GM19438 (cell line): ENCODE data around the gene SCMH1.

Experiments used
- ATAC-seq: cut with Tn5 transposase; IDR thresholded peaks from one replicate; pipeline ENCODE4 v1.9.1; 2021; ENCODE audit warnings: low read depth; ENCODE audit not compliant: unreplicated experiment

SCMH1 gene

GRCh38 chr1:41241749-41242341 lies at the start of gene SCMH1:
TSS of gene SCMH1 (minus strand) at chr1:41242306. CDS start at chr1:41186133, 56,173 bp downstream.
- peak; percentile 40 for ATAC-seq

- no peak for ATAC-seq
These were observed 49.1 kb upstream of the SCMH1 start for GRCh38 chr1:41291195-41291594.

GRCh38 chr1:41289196-41289595 lies 47.1 kb upstream of the SCMH1 start:
- ATAC-seq = no peak

DNA sequence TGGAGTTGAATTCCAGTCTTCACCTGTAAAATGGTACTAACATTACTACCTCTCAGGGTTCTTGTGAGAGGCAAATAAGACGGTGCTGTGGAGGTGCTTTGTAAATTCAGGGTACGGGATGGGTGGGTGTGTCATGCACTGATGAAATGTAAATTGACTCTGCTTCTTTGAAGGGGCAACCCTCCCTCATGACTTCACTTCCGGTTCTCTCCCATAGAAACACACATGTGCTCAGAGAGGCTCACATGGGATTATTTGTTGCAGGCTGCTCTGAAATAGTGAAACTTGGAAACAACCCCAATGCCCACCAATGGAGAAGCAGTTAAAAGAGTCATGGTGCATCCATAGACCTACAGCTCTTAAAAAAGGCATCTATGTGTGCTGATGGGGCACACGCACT lies 44.9 kb upstream of the SCMH1 start:
- ATAC-seq = no peak

DNA sequence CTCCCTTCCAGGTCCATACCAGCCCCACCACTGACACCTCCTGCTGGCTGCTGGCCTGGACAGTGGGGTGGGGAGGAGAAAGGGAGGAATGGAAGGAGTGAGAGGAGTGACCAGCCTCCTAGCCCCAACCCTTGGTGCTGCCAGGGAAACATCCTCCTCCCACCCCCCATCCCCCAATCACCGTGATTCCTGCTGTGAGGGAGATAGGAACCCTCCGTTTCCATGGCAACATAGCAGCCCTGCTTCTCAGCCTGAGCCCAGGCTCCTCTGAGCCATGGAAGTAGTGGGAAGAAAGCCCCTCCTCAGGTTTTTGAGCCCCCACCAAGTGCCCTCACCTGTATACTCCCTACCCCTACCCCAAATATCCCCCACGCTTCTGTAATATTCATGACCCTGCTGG lies 44.4 kb upstream of the SCMH1 start:
- no peak for ATAC-seq

- no peak for ATAC-seq
These were observed 43.7 kb upstream of the SCMH1 start for GRCh38 chr1:41285818-41286217.

DNA sequence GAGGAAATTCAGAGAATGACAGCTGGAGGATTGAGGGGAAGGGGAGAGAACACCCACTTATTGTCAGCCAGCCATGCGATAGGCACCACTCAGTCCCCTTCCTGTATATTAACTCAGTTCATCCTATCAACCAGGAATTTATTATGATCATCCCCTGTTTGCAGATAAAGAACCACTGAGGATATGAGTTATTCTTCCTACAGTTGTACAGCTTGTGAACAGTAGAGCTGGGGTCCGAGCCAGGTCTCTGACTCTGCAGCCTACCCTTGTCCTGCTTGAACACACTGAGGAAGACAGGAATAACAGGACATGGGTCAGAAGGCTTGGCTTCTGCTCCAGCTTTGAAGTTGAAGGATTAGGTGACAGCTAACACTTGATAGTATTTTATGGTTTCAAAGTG lies 42.0 kb upstream of the SCMH1 start:
- ATAC-seq = no peak

DNA sequence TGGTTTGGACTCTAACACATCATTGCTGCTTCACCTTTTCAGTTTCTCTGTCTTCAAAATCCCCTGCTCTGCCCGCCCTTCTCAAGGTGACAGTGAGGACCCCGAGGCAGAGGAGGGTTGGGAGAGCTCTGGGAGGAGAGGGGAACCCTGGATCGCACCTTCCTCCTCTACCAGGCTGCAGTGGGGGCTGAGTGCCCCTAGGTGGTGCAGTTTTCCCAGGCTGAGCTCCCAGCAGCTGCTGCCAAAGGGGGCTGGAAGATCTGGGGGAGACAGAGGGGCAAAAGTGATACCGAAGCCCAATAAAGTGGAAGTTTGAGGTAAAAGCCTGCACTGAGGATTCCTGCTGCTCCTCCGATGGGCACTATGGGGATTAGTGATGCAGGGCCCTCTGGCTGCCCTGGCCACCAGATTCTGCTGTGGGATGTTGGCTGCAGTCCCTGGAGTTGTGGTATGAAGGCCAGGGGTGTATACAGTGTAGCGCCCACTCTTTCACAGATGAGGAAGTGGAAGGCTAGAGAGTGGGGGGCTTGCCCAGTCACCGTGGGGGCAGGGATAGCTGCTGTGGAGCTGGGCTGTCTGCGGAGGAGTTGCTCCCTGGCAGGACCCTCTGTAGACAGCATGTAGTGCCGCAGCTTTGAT lies 40.7 kb upstream of the SCMH1 start:
- ATAC-seq = no peak

- ATAC-seq = no peak
These were observed 39.2 kb upstream of the SCMH1 start for GRCh38 chr1:41281334-41281733.

DNA sequence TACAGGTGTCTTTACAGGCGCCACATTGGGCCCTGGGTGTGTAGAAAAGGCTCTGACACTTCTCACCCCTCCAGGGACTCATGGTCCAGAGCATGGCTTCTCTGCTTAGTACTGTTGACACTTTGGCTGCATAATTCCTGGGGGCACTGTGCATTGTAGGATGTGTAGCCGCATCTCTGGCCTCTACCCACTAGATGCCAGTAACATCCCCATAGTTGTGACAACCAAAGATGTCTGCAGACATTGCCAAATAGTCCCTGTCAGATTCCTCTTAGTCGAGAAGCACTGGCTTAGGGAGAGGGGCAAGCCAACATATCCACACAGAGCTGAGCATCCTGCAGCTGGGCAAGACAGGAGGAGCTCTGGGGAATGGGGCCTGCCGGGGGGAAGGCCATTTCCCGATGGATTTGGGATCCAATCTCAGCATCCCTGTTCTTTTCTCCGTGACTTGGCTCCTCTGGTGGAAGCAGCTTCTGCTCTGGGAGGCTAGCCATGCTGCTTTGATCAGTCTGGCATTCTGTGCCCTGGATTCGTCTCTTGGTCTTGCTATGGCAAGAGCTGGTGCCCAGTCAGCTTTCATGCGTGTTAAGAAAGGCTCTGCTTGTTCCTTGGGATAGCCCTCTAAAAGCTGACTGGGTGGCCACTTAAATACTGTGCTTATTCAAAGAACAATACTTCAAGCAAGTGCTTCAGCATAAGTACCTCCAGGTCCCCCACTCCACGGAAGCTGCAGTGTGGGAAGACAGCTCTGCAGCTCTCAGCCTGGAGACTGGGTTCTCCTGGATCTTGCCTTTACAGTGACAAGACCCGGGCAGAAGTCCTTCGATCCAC lies 38.3 kb upstream of the SCMH1 start:
- ATAC-seq = no peak

GRCh38 chr1:41278076-41278475 lies 36.0 kb upstream of the SCMH1 start:
- ATAC-seq = no peak

DNA sequence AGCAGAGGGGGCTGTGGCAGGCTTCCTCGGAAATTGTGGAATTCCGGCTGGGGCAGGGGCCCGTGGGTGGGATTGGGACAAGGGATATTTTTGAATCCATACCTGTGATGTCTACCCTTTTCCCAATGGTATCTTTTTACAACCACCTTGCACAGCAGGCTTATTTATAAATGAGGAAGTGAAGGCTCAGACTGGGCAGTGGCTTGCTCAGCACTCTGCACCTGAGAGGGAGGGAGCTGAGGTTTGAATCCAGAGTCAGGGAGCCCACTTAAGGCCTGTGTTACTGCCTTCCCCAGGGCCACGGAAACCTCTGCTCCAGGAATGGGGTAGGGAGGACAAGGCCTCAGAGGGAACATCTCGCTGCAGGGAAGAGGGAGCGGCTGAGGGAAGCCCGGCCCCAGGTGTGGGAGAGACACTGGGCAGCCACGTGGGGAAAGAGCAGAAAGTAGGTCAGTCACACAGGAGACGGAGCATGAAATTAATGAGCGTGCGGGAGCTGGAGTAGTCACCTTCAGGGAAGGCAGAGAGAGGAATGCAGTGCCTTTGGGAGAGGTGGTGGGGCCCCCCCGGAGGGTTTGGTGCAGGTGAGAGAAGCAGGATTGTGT lies 35.4 kb upstream of the SCMH1 start:
- no peak for ATAC-seq

DNA sequence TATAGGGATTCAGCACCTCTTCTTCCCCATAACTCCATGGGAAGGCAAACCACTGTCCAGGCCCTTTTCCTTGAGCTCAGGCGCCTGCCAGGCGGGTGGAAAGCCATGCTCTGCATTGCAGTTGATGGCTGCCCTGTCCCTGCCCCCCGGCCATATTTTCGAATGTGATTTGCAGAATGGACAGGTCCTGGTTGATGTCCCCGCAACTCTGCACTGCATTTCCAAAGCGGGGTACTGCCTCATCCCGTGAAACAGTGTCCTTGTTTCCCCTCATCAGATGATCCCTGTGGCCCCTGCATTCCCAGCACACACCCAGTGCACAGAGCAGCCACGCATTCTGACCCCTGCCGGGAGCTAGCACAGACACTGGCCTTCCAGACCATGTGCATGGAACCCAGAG lies 33.7 kb upstream of the SCMH1 start:
- ATAC-seq = no peak

- no peak for ATAC-seq
These were observed 32.8 kb upstream of the SCMH1 start for GRCh38 chr1:41274752-41275545.

DNA sequence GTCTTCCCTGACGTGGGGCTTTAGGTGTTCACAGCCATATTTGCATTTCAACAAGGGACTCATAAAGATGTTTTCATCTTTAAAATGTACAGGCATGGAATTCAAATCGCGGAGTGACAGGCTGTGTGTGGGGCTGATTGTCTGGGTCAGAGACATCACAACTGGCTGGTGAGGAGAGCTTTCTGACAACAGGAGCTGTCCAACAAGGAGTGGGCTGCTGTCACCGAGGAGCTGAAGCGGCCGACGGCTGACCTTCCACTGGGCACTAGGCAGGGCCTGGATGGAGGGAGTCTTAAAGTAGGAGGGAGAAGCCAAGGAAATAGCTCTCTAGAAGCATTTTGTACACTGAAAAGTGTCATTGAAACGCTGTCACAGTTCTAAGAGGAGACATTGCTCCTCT lies 30.5 kb upstream of the SCMH1 start:
- ATAC-seq = no peak

DNA sequence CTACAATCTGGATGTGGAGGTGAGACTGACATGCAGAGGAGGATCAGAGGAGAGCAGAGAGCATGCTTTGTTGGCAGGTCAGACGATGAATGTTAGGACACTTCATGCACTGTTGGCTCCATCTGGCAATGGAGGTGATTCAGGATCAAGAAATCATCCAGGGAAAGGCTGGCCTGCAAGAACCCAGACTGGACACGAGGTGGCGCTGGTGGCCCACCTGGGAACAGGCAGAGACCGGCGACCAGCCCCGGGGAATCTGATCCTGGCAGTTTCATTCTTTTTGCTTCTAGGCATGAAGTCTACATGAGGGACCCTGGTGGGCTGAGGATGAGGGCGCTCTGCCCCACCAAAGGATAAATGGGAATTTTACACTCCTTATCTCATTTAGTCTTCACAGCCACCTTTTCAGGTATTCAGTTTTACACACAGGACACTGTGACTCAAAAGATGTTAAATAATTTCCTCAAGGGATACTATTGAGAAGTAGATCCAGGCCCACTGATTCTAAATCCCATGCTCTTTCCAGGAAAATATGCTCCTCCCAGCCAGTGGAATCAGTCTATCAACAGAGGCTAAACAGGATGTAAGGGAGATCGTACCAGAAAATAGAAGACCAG lies 26.2 kb upstream of the SCMH1 start:
- ATAC-seq = no peak

DNA sequence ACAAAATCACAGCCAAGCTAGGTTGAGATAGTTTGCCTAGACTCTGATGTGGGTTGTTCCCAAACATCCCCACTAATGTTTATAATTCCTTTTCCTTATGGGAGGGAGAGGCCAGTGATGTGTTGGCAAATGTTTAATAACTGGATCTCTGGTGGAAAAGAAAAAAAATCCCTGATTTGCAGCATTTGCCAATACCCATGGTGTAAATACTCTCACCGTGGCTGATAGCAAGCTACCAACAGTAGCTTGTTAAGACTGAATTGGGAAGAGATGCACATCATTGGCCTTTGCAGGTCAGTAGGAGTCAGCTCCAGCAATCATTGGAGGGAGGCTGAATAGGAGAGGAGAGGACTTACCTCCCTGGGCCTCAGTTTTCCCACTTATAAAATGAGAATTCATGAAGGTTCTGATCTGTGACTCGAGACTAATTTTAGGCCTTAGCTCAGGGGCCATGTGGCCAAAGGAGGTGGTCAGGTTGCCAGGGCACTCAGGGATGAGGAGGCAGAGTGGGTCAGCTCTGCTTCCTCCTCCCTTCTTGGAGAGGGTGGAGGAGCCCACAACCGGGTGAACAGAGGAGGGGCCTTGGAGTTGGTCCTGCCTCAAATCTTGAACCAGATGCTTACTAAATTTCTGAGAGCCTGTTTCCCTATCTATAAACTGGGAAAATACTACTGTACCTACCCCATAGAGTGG lies 20.0 kb upstream of the SCMH1 start:
- ATAC-seq = no peak

GRCh38 chr1:41260768-41261167 lies 18.7 kb upstream of the SCMH1 start:
- ATAC-seq = no peak

- ATAC-seq = no peak
These were observed 17.1 kb upstream of the SCMH1 start for GRCh38 chr1:41259221-41259620.

- no peak for ATAC-seq
These were observed 13.9 kb upstream of the SCMH1 start for GRCh38 chr1:41255978-41256377.
